ENCODE results near the gene SSR1. TPM values are rescaled to one million over a fixed set of nuclear protein-coding genes. Genes with fewer than 3 reads are reported as not detected.

SSR1 gene
- total RNA-seq, 1 experiment from 2014 or later: 65.2 TPM

- Histone ChIP-seq H3K4me2 (ENCODE audit: low read length) (no peak overlapping the region), H3K4me1 (ENCODE audit: insufficient read depth, low read length) (peaks cover 26% of the 10 kb centered on the region), H3K4me3 (ENCODE audit: low read length) (no peak overlapping the region), H3F3A (ENCODE audit: low read length, unreplicated experiment) (no peaks in the 10 kb centered on the region), H3K9me3 (ENCODE audit: low read length) (no peaks in the 10 kb centered on the region), H3K27ac (ENCODE audit: low read length) (no peak overlapping the region), H4K20me1 (ENCODE audit: low read length) (no peaks in the 10 kb centered on the region), H3K9ac (ENCODE audit: low read length) (no peak overlapping the region), H2AFZ (ENCODE audit: low read length) (no peak overlapping the region), H3K36me3 (ENCODE audit: low read depth, low read length) (peaks cover 44% of the 10 kb centered on the region; the same call in 1 of the 2 replicates), H3K9me2 (replicated peaks; ENCODE audit: low read length) (no peaks in the 10 kb centered on the region), H3K27me3 (ENCODE audit: low read length) (no peaks in the 10 kb centered on the region), H3K79me2 (ENCODE audit: low read length) (peaks cover 29% of the 10 kb centered on the region)
- no TSS peak for BruUV-seq (replicated peaks)
- ChIA-PET CTCF (no interaction called here), POLR2A (ENCODE audit: unreplicated experiment) (no interaction called here)
- TF ChIP-seq EZH2 (IDR thresholded peaks at IDR 0.05; ENCODE audit: low read length, unreplicated experiment) (no peak), CTCF (conservative IDR thresholded peaks at IDR 0.05; ENCODE audit: low read depth, low read length) (no peak)
- DNase-seq: no peak
- ATAC-seq: no peak
- intact Hi-C loops (cut with micrococcal nuclease): no loop called here
Measured at GRCh38 chr6:7232351-7232750, 80.6 kb downstream of the SSR1 start.

DNA sequence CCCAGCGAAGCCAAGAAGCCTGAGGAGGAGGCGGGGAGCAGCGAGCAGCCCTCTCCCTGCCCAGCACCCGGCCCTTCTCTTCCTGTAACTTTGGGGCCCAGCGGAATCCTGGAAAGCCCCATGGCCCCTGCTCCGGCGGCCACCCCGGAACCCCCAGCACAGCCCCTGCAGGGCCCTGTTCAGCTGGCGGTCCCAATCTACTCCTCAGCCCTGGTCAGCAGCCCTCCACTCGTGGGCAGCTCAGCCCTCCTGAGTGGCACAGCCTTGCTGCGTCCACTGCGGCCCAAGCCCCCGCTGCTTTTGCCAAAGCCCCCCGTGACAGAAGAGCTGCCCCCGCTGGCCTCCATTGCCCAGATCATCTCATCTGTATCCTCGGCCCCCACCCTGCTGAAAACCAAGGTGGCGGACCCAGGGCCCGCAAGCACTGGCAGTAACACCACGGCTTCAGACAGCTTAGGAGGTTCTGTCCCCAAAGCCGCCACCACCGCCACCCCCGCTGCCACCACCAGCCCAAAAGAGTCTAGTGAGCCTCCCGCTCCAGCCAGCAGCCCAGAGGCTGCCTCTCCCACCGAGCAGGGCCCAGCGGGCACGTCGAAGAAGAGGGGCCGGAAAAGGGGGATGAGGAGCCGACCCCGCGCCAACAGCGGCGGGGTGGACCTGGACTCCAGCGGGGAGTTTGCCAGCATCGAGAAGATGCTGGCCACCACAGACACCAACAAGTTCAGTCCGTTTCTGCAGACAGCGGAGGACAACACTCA, 81.9 kb downstream of the SSR1 start:
- ATAC-seq (no peak), DNase-seq (no peak)
- Histone ChIP-seq H3K79me2 (ENCODE audit: low read length) (peaks cover 24% of the 10 kb centered on the region), H3K4me2 (ENCODE audit: low read length) (no peak overlapping the region), H4K20me1 (ENCODE audit: low read length) (no peaks in the 10 kb centered on the region), H3F3A (ENCODE audit: low read length, unreplicated experiment) (no peaks in the 10 kb centered on the region), H3K36me3 (ENCODE audit: low read depth, low read length) (peaks cover 54% of the 10 kb centered on the region), H3K9me2 (replicated peaks; ENCODE audit: low read length) (no peaks in the 10 kb centered on the region), H3K4me1 (ENCODE audit: insufficient read depth, low read length) (peaks cover 15% of the 10 kb centered on the region), H3K4me3 (ENCODE audit: low read length) (no peak overlapping the region), H3K9me3 (ENCODE audit: low read length) (no peaks in the 10 kb centered on the region), H3K9ac (ENCODE audit: low read length) (no peak overlapping the region), H3K27ac (ENCODE audit: low read length) (no peak overlapping the region), H3K27me3 (ENCODE audit: low read length) (no peaks in the 10 kb centered on the region), H2AFZ (ENCODE audit: low read length) (no peak overlapping the region)
- intact Hi-C loops (cut with micrococcal nuclease): no loop called here
- POLR2A ChIA-PET (ENCODE audit: unreplicated experiment): no interaction called here
- TF ChIP-seq EZH2phosphoT487 (IDR thresholded peaks at IDR 0.05; ENCODE audit: borderline replicate concordance, low read length) (no peak), EZH2 (IDR thresholded peaks at IDR 0.05; ENCODE audit: low read length, unreplicated experiment) (no peak)
- CTCF ChIA-PET: no interaction called here
- BruUV-seq (replicated peaks): no TSS peak

- Histone ChIP-seq H3K4me1 (ENCODE audit: insufficient read depth, low read length) (peaks cover 6% of the 10 kb centered on the region), H3K27ac (ENCODE audit: low read length) (no peak overlapping the region), H3K27me3 (ENCODE audit: low read length) (no peaks in the 10 kb centered on the region), H3K4me3 (ENCODE audit: low read length) (no peak overlapping the region), H2AFZ (ENCODE audit: low read length) (no peak overlapping the region), H3K9me3 (ENCODE audit: low read length) (no peaks in the 10 kb centered on the region), H3K4me2 (ENCODE audit: low read length) (no peak overlapping the region), H3K9ac (ENCODE audit: low read length) (no peak overlapping the region), H3F3A (ENCODE audit: low read length, unreplicated experiment) (no peaks in the 10 kb centered on the region), H3K79me2 (ENCODE audit: low read length) (peaks cover 23% of the 10 kb centered on the region), H3K36me3 (ENCODE audit: low read depth, low read length) (peaks cover 62% of the 10 kb centered on the region), H4K20me1 (ENCODE audit: low read length) (no peaks in the 10 kb centered on the region), H3K9me2 (replicated peaks; ENCODE audit: low read length) (no peaks in the 10 kb centered on the region)
- TF ChIP-seq CTCF (conservative IDR thresholded peaks at IDR 0.05; ENCODE audit: low read depth, low read length): no peak
- TF ChIP-seq EZH2 (IDR thresholded peaks at IDR 0.05; ENCODE audit: low read length, unreplicated experiment): no peak
- no peak for TF ChIP-seq EZH2phosphoT487 (IDR thresholded peaks at IDR 0.05; ENCODE audit: borderline replicate concordance, low read length)
- ChIA-PET CTCF (interaction anchor here (0.6 kb wide), 1 partner anchor 533 kb away, joined by 3 read pairs; no protein-coding TSS in a partner anchor), POLR2A (ENCODE audit: unreplicated experiment) (no interaction called here)
- no peak for DNase-seq
- intact Hi-C loops (cut with micrococcal nuclease): no loop called here
- no TSS peak for BruUV-seq (replicated peaks)
- ATAC-seq: no peak
Measured at GRCh38 chr6:7230327-7230691, 82.7 kb downstream of the SSR1 start.

All from PC-3 (cell line).